Progenitor cell of endocrine pancreas (in vitro differentiated cells): ENCODE measurements around the gene SMAD6. TPM values are rescaled to one million over a fixed set of nuclear protein-coding genes. Genes with fewer than 3 reads are reported as not detected.

Experiments used
- DNase-seq: peaks from one replicate; pipeline ENCODE4 v3.0.0; 2021; ENCODE audit warnings: low spot score; ENCODE audit not compliant: unreplicated experiment
- H3K27ac Mint-ChIP-seq: 2 replicates; pipeline ENCODE4 v1.8.0; 2021; ENCODE audit warnings: mild to moderate bottlenecking, moderate library complexity, mixed read lengths
- H3K27me3 Mint-ChIP-seq: 2 replicates; pipeline ENCODE4 v1.8.0; 2021; ENCODE audit warnings: mixed read lengths
- H3K36me3 Mint-ChIP-seq: 2 replicates; pipeline ENCODE4 v1.8.0; 2022; ENCODE audit warnings: mixed read lengths; ENCODE audit not compliant: insufficient read depth
- H3K4me1 Mint-ChIP-seq: 2 replicates; pipeline ENCODE4 v1.8.0; 2021; ENCODE audit warnings: low read depth, mixed read lengths
- H3K4me3 Mint-ChIP-seq: 2 replicates; pipeline ENCODE4 v1.8.0; 2021; ENCODE audit warnings: low read depth, mild to moderate bottlenecking, moderate library complexity, mixed read lengths
- H3K9me3 Mint-ChIP-seq: 2 replicates; pipeline ENCODE4 v1.8.0; 2021; ENCODE audit warnings: low read depth, mixed read lengths
- total RNA-seq: library from RNA; stranded (reverse); gene quantifications from 2 replicates; pipeline ENCODE4 v1.2.1, GENCODE V29; 2021
- TF ChIP-seq, protein P1 (sequence below): fragments of 200-600 bp; sonication (generic); IDR thresholded peaks from one replicate; pipeline ENCODE4 v1.5.0; 2021; ENCODE audit warnings: antibody characterized with exemption, mild to moderate bottlenecking; ENCODE audit not compliant: unreplicated experiment

Gene SMAD6
- total RNA-seq, 1 donor from 2014 or later: 38.9 TPM

DNA sequence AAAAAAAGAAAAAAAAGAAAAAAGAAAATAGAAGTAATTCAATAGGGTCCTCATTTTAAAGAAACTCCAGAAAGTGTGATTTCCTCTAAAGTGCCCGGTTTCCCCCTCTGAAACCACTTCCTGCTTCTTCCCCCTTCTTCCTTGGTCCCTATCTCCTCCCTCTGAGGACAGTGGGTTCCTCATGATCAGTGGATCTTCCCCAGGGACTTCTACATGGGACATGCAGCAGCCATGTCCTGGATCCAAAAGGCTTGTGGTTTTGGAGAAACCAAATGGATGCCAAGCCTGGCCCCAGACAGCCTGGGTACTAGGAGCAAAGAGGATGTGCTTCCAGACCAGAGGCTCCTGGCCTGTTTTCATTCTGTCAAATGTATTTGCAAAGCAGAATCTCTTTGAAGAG, 26.6 kb upstream of the SMAD6 start:
- Mint-ChIP-seq H3K4me3 (no peak overlapping the region), H3K4me1 (peaks cover 27% of the 10 kb centered on the region), H3K27ac (no peak overlapping the region), H3K27me3 (no peaks in the 10 kb centered on the region), H3K9me3 (no peaks in the 10 kb centered on the region), H3K36me3 (no peaks in the 10 kb centered on the region)
- DNase-seq: no peak
- TF ChIP-seq, protein P1, sequence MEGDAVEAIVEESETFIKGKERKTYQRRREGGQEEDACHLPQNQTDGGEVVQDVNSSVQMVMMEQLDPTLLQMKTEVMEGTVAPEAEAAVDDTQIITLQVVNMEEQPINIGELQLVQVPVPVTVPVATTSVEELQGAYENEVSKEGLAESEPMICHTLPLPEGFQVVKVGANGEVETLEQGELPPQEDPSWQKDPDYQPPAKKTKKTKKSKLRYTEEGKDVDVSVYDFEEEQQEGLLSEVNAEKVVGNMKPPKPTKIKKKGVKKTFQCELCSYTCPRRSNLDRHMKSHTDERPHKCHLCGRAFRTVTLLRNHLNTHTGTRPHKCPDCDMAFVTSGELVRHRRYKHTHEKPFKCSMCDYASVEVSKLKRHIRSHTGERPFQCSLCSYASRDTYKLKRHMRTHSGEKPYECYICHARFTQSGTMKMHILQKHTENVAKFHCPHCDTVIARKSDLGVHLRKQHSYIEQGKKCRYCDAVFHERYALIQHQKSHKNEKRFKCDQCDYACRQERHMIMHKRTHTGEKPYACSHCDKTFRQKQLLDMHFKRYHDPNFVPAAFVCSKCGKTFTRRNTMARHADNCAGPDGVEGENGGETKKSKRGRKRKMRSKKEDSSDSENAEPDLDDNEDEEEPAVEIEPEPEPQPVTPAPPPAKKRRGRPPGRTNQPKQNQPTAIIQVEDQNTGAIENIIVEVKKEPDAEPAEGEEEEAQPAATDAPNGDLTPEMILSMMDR: no peak

DNA sequence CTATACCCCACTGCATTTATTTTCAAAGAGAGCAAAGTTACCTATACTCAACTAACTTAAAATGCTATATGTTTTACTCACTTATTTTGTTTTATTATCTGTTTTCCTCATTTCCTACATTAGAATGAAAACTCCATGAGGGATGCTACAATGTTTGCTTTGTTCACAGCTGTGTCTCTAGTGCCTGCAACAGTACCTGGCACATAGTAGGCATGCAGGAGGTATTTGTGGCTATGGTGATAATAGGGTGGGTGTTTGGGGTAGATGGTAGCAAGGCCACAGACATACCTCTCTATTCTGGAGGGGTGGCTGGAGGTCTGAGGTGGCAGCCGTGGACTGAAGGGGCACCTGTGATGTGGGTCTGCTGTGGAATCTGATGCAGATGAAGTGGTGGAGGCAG, 24.7 kb upstream of the SMAD6 start:
- no peak overlapping the region for H3K4me3 Mint-ChIP-seq
- peaks cover 4% of the 10 kb centered on the region for H3K9me3 Mint-ChIP-seq
- peaks cover 27% of the 10 kb centered on the region for H3K4me1 Mint-ChIP-seq
- TF ChIP-seq, protein P1: no peak
- no peak for DNase-seq
- no peak overlapping the region for H3K27ac Mint-ChIP-seq
- no peaks in the 10 kb centered on the region for H3K36me3 Mint-ChIP-seq
- no peaks in the 10 kb centered on the region for H3K27me3 Mint-ChIP-seq

DNA sequence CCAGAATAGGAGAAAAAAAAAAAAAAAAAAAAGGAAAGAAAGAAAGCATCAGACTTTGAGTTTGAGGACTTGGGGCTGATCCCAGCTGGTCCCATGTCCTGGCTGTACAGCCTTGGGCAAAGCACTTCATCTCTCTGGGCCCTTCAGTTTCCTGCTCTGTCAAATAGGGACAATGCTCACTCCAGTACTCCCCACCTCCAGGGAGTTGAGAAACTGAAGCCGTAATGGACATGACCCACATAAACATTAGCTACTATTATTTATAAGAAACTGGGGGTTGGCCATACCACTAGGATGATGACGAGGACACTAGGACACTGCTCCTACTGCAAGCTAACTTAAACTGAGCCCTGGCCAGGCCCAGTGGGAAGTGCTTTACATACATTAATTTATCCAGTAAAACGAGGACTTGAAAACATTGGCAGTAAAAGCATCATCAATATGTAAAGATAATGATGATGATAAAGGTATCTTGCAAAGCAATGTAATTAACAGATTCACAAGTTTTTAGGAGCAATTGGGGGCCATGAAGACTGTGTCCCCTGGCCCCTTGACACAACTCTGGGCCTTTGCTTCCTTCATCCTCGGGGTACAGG, 22.9 kb upstream of the SMAD6 start:
- TF ChIP-seq, protein P1: no peak
- Mint-ChIP-seq H3K4me3 (no peak overlapping the region), H3K4me1 (peaks cover 25% of the 10 kb centered on the region), H3K27me3 (no peaks in the 10 kb centered on the region), H3K9me3 (peaks cover 4% of the 10 kb centered on the region), H3K27ac (peak overlapping the region; percentile 91), H3K36me3 (no peaks in the 10 kb centered on the region)
- DNase-seq: no peak

DNA sequence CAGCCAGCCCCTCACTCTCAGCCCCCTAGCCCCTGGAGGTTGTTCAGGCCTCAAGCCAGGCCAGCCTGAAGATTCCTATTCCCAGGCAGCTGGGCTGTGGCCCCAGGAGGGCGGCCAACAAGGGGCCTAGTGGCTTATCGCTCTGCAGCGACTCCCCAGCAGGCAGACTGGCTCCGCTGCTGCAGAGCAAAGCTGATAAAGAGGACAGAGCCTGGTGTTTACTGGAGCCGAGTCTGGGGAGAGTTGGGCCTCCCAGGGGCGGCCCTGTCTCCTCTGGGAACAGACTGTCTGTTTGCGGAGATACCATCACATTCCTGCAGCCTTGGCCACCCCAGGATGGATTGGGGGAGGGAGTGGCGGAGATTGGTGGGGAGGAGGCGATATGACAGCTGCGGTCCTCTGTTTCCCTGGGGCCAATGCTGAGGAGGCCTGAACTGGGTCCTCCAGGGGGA, 22.4 kb upstream of the SMAD6 start:
- DNase-seq: no peak
- Mint-ChIP-seq H3K9me3 (peaks cover 4% of the 10 kb centered on the region), H3K27ac (peak overlapping the region; percentile 91), H3K4me3 (no peak overlapping the region), H3K36me3 (no peaks in the 10 kb centered on the region), H3K27me3 (no peaks in the 10 kb centered on the region), H3K4me1 (peaks cover 25% of the 10 kb centered on the region)
- TF ChIP-seq, protein P1: no peak

DNA sequence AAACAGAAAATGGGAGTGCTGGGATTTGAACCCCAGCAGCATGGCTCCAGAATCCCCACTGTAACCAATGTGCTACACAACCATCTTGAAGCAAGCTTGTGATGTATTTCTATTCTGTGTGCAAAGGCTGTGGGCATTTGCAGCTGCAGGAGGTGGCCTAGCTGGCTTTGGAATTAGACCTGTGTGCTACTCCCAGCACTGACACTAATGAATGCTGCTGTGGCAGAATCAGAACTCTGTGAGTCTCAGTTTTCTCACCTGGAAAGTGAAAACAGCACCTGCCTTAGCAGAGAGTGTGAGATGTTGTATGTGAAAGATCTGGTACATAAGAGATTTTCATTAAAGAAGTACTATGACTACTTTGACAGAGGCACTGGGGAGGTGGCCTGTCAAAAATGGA, 21.5 kb upstream of the SMAD6 start:
- no peaks in the 10 kb centered on the region for H3K27me3 Mint-ChIP-seq
- H3K4me3 Mint-ChIP-seq: no peak overlapping the region
- no peaks in the 10 kb centered on the region for H3K36me3 Mint-ChIP-seq
- peaks cover 24% of the 10 kb centered on the region for H3K4me1 Mint-ChIP-seq
- TF ChIP-seq, protein P1: no peak
- H3K9me3 Mint-ChIP-seq: peaks cover 4% of the 10 kb centered on the region
- DNase-seq: no peak
- peak overlapping the region; percentile 83 for H3K27ac Mint-ChIP-seq
